ENCODE results near the gene C1GALT1.
A peak's percentile ranks its signal among the peaks of the same experiment; 100 is the strongest.
"Not testable (repeated sequence)": the region's sequence is repeated elsewhere in the genome, so short reads cannot be mapped to it uniquely, and the experiment has no call there.

C1GALT1 gene

GRCh38 chr7:7148798-7149481, 33.4 kb upstream of the C1GALT1 start:
- no peak for TF ChIP-seq GABPA (IDR thresholded peaks at IDR 0.05; ENCODE audit: low read depth)
- TF ChIP-seq SPI1 (IDR thresholded peaks at IDR 0.05; ENCODE audit: borderline replicate concordance, low read depth), result no peak
- TF ChIP-seq POLR2AphosphoS5 (IDR thresholded peaks at IDR 0.05; ENCODE audit: low read depth), result no peak
- TF ChIP-seq, protein P1, sequence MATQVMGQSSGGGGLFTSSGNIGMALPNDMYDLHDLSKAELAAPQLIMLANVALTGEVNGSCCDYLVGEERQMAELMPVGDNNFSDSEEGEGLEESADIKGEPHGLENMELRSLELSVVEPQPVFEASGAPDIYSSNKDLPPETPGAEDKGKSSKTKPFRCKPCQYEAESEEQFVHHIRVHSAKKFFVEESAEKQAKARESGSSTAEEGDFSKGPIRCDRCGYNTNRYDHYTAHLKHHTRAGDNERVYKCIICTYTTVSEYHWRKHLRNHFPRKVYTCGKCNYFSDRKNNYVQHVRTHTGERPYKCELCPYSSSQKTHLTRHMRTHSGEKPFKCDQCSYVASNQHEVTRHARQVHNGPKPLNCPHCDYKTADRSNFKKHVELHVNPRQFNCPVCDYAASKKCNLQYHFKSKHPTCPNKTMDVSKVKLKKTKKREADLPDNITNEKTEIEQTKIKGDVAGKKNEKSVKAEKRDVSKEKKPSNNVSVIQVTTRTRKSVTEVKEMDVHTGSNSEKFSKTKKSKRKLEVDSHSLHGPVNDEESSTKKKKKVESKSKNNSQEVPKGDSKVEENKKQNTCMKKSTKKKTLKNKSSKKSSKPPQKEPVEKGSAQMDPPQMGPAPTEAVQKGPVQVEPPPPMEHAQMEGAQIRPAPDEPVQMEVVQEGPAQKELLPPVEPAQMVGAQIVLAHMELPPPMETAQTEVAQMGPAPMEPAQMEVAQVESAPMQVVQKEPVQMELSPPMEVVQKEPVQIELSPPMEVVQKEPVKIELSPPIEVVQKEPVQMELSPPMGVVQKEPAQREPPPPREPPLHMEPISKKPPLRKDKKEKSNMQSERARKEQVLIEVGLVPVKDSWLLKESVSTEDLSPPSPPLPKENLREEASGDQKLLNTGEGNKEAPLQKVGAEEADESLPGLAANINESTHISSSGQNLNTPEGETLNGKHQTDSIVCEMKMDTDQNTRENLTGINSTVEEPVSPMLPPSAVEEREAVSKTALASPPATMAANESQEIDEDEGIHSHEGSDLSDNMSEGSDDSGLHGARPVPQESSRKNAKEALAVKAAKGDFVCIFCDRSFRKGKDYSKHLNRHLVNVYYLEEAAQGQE (IDR thresholded peaks at IDR 0.05; ENCODE audit: insufficient replicate concordance, low read depth), result no peak
- TF ChIP-seq, protein P2, sequence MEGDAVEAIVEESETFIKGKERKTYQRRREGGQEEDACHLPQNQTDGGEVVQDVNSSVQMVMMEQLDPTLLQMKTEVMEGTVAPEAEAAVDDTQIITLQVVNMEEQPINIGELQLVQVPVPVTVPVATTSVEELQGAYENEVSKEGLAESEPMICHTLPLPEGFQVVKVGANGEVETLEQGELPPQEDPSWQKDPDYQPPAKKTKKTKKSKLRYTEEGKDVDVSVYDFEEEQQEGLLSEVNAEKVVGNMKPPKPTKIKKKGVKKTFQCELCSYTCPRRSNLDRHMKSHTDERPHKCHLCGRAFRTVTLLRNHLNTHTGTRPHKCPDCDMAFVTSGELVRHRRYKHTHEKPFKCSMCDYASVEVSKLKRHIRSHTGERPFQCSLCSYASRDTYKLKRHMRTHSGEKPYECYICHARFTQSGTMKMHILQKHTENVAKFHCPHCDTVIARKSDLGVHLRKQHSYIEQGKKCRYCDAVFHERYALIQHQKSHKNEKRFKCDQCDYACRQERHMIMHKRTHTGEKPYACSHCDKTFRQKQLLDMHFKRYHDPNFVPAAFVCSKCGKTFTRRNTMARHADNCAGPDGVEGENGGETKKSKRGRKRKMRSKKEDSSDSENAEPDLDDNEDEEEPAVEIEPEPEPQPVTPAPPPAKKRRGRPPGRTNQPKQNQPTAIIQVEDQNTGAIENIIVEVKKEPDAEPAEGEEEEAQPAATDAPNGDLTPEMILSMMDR (IDR thresholded peaks at IDR 0.05; ENCODE audit: insufficient read depth, low read length), result no peak
- Histone ChIP-seq H3K27me3 (ENCODE audit: insufficient read depth, poor library complexity, severe bottlenecking) (no peaks in the 10 kb centered on the region), H3K4me3 (replicated peaks; ENCODE audit: insufficient read depth, low read length) (no peak overlapping the region), H3K27ac (replicated peaks) (no peak overlapping the region)
- DNase-seq (ENCODE audit: low read depth in 1 of 2, low spot score in 1 of 2), result no peak

GRCh38 chr7:7151285-7151684, 31.1 kb upstream of the C1GALT1 start:
- Histone ChIP-seq H3K27ac (replicated peaks) (no peak overlapping the region), H3K27me3 (ENCODE audit: insufficient read depth, poor library complexity, severe bottlenecking) (no peaks in the 10 kb centered on the region), H3K4me3 (replicated peaks; ENCODE audit: insufficient read depth, low read length) (no peak overlapping the region)
- no peak for TF ChIP-seq POLR2AphosphoS5 (IDR thresholded peaks at IDR 0.05; ENCODE audit: low read depth)
- TF ChIP-seq, protein P1 (IDR thresholded peaks at IDR 0.05; ENCODE audit: insufficient replicate concordance, low read depth), result no peak
- TF ChIP-seq, protein P2 (IDR thresholded peaks at IDR 0.05; ENCODE audit: insufficient read depth, low read length), result no peak
- no peak for TF ChIP-seq SPI1 (IDR thresholded peaks at IDR 0.05; ENCODE audit: borderline replicate concordance, low read depth)
- no peak for TF ChIP-seq GABPA (IDR thresholded peaks at IDR 0.05; ENCODE audit: low read depth)
- no peak for DNase-seq (ENCODE audit: low read depth in 1 of 2, low spot score in 1 of 2)

- no peak for DNase-seq (ENCODE audit: low read depth in 1 of 2, low spot score in 1 of 2)
- H3K27me3 ChIP-seq (ENCODE audit: insufficient read depth, poor library complexity, severe bottlenecking), result no peaks in the 10 kb centered on the region
- H3K4me3 ChIP-seq (replicated peaks; ENCODE audit: insufficient read depth, low read length), result no peak overlapping the region
- TF ChIP-seq POLR2AphosphoS5 (IDR thresholded peaks at IDR 0.05; ENCODE audit: low read depth) (no peak), SPI1 (IDR thresholded peaks at IDR 0.05; ENCODE audit: borderline replicate concordance, low read depth) (peak; percentile 9; the same call in 1 of the 2 replicates)
- no peak overlapping the region for H3K27ac ChIP-seq (replicated peaks)
These were observed 30.5 kb upstream of the C1GALT1 start for GRCh38 chr7:7151865-7152264.

DNA sequence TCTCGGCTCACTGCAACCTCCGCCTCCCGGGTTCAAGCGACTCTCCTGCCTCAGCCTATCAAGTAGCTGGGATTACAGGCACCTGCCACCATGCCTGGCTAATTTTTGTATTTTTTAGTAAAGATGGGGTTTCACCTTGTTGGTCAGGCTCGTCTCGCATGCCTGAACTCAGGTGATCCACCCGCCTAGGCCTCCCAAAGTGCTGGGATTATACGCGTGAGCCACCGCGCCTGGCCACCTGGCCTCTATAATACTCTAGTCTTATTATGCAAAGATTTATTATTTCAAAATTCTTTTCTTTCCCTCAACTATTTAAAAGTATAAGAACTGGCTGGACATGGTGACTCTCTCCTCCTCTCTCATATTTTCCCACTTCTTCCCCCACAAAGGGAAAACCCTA, 30.0 kb upstream of the C1GALT1 start:
- no peaks in the 10 kb centered on the region for H3K27me3 ChIP-seq (ENCODE audit: insufficient read depth, poor library complexity, severe bottlenecking)
- no peak for TF ChIP-seq POLR2AphosphoS5 (IDR thresholded peaks at IDR 0.05; ENCODE audit: low read depth)
- TF ChIP-seq, protein P1 (IDR thresholded peaks at IDR 0.05; ENCODE audit: insufficient replicate concordance, low read depth), result no peak
- TF ChIP-seq SPI1 (IDR thresholded peaks at IDR 0.05; ENCODE audit: borderline replicate concordance, low read depth), result no peak
- no peak overlapping the region for H3K4me3 ChIP-seq (replicated peaks; ENCODE audit: insufficient read depth, low read length)
- H3K27ac ChIP-seq (replicated peaks), result no peak overlapping the region
- no peak for DNase-seq (ENCODE audit: low read depth in 1 of 2, low spot score in 1 of 2)

- DNase-seq (ENCODE audit: low read depth in 1 of 2, low spot score in 1 of 2), result not testable (repeated sequence)
These were observed 28.0 kb upstream of the C1GALT1 start for GRCh38 chr7:7154355-7154754.

More at GRCh38 chr7:7154355-7154754, 28.0 kb upstream of the C1GALT1 start:
- not testable (repeated sequence) for H3K27me3 ChIP-seq (ENCODE audit: insufficient read depth, poor library complexity, severe bottlenecking); H3K27ac ChIP-seq (replicated peaks); H3K4me3 ChIP-seq (replicated peaks; ENCODE audit: insufficient read depth, low read length)
